GM21447 (cell line): ENCODE measurements around the gene ZNF607.
"Not testable (repeated sequence)": the region's sequence is repeated elsewhere in the genome, so short reads cannot be mapped to it uniquely, and the experiment has no call there.

Source experiments
- ATAC-seq: cut with Tn5 transposase; IDR thresholded peaks from one replicate; pipeline ENCODE4 v1.9.1; 2021; ENCODE audit not compliant: unreplicated experiment

The ZNF607 gene

GRCh38 chr19:37719111-37719926 lies at the start of gene ZNF607:
Gene ZNF607, minus strand, starts transcription at chr19:37719761. Its CDS starts 8,143 bp downstream, at chr19:37711618.
- peak; percentile 94 for ATAC-seq

GRCh38 chr19:37763488-37763887 lies 43.9 kb upstream of the ZNF607 start:
- no peak for ATAC-seq

GRCh38 chr19:37757683-37758082 lies 38.1 kb upstream of the ZNF607 start:
- ATAC-seq, result not testable (repeated sequence)

GRCh38 chr19:37738371-37738770 lies 18.8 kb upstream of the ZNF607 start:
- no peak for ATAC-seq

GRCh38 chr19:37725181-37725580 lies 5.6 kb upstream of the ZNF607 start:
- ATAC-seq, result no peak

DNA sequence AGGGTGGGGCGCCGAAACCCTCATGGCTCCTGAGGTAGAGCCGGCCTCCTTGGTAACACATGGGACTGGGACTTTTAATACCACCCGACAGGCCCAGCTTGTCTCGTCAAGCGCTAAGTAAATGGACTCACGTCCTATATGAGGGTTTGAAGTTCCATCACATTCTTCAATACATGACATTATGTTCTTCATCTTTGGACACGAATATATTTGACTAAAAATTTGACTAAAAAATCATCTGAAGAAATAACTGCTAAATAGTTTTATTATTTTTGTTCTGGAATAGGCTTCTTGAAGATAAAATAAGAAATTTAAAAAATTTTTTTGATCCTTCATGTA lies 335 bp upstream of the ZNF607 start:
- ATAC-seq, result no peak

DNA sequence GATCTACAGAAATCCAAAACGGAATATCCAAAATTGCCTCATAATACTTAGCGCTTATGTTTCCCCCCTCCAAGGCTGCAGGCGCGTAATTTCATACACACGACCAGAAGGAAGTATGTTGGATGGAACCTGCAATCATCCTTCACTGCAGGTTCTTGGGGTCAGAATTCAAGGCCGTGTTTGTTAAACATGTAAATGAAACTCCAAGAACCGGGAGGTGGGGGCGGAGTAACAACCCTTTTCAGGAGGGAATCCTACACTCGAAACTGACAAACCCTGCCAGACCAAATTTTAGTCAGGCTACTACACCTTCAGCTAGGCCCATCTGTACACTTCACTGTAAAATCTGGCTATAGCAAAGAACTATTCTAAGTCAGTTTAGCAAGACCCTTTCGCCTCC lies 1.3 kb downstream of the ZNF607 start:
- ATAC-seq, result no peak

DNA sequence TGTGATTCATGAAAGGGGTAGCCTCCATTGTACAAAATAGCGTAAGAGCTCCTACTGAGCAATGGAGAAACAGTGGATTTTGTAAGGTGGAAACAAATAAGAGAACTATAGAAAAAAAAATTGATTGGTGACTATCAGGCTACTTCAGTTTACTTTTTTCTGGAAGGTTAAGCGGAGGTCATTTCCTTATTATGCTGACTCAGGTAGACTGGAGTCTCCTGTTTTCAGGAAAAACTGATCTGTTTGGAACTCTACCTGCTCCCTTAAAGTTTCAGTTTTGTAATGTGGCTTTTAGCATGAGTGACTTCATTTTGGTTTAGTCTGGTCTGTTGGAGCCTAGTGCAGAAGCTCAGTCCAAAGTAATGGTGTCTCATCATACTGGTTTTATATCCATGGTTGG lies 3.4 kb downstream of the ZNF607 start:
- ATAC-seq, result no peak

DNA sequence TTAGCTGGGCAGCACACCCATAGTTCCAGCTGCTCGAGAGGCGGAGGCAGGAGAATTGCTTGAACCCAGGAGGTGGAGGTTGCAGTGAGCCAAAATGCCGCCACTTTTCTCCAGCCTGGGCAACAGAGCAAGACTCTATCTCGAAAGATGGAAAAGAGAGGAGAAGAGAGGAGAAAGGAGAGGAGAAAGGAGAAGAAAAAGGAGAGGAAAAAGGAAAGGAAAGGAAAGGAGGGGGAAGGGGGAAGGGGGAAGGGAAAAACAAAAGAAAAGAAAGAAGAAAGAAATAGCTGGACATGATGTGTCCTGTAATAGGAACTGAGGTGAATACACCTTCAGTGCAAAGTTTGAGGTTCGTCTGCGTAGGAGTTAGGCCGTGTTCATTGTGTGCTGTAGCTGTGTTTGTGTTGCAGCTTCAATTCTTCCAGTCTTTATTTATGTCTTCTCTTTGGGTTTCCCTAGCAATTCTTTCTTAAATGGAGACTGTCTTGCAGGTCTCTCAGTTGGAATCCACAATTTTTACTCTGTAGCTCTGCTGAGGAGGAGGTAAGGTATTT lies 13.4 kb downstream of the ZNF607 start:
- ATAC-seq, result no peak

DNA sequence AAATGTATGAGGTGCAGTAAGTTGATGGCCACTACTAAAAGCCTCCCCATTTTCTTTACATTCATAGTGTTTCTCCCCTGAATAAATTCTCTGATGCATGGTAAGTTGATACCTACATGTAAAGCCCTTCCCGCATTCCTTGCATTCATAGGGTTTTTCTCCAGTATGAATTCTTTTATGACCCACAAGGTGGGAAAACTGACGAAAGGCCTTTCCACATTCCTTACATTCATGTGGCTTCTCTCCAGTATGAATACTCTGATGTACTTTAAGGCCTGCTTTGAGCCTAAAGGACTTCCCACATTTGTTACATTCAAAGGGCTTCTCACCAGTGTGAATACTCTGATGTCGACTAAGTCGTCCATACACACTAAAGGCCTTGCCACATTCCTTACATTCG lies 20.5 kb downstream of the ZNF607 start:
- no peak for ATAC-seq

DNA sequence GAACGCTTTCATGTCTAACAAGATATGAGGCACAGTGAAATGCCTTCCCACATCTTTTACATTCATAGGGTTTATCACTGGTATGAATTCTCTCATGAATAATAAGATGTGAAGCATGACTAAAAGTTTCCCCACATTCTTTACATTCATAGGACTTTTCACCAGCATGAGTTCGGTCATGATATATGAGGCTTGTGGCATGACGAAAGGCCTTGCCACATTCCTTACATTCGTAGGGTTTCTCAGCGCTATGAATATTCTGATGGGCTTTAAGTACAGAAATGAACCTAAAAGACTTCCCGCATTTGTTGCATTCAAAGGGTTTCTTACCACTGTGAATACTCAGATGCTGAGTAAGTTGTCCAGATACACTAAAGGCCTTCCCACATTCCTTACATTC lies 21.3 kb downstream of the ZNF607 start:
- no peak for ATAC-seq

DNA sequence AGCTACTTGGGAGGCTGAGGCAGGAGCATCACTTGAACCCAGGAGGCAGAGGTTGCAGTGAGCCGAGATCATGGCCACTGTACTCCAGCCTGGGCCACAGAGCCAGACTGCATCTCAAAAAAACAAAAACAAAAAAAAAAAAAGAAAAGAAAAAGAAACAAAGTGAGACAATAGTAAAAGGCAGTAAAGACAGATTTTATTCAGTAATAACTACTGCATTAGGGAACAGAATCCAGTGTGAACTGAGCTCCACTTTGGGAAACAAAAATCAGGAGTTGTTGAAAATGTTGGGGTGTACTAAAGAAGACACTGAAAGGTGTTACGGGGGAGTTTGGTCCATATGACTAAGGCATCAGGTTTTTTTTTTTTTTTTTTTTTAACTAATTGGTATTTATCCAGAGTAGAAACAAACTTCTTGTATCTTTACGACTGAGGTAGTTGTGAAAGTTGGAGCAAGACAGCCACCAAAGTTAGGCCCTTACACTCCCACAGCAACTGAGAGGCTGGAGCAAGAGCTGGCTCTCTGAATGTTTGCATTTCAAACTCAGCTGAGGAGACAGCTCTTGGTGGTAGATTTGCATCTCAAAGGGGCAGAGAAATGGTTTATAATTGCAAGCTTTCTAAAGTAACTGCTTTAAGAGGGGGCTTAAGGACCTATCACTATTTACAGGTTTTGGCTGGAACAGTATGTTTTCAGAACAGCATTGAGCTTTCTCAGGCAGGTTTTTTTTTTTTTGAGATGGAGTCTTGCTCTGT lies 24.2 kb downstream of the ZNF607 start:
- no peak for ATAC-seq

DNA sequence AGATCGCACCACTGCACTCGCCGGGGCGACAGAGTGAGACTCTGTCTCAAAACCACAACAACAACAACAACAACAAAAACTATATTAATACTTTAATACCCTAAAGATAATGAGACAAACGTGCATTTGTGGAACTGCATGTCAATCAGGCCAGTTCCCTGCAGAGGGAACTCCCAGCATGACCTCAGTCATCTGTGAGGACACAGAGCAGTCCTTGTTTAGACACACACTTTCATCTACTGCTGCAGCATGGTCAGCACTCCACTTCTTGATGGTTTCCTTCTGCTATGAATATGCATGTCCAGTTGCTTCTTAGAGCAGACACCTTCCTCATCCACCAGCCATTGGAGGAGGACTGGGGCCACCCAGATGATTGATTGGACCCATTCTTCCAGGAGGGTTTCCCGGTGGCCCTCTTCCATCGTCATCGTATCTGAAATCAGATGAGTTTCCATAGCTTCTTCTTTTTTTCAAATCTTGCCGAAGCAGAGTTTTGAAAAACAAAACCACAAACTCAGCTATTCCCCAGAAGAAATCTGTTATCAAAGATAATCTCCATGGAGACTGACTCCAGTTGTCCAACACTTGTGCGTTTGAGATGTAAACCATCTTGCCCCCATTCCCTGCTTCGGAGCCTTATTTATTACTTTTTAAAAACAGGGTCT lies 26.5 kb downstream of the ZNF607 start:
- no peak for ATAC-seq

DNA sequence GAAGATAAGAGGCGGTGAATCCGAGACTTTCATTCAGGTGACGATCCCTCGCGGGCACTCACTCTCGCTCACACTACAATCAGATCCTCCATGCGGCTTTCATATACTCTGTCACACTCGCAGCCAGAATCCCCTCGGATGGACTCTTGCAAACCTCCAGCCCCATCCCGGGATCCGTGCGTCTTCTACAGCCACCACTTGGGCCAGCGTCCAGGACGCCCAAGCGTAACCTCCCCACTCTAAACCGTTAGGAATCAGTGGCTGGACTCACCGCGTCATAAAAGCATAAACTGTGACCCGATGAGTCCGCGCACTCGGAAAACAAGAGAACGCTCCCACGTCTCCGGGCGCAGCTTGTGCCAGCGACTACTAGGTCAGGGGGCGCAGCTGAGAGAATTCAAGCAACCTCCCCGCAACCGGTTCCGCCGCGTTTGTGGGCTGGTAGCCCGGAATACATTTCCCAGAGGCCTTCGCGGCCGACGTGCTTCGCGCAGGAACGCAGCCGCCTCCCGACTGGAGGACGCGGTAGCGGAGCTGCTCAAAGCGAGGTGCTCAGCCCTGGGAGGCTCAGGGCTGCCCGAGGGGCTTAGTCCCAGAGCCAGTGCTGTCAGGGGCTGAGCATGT lies 27.6 kb downstream of the ZNF607 start:
- no peak for ATAC-seq

DNA sequence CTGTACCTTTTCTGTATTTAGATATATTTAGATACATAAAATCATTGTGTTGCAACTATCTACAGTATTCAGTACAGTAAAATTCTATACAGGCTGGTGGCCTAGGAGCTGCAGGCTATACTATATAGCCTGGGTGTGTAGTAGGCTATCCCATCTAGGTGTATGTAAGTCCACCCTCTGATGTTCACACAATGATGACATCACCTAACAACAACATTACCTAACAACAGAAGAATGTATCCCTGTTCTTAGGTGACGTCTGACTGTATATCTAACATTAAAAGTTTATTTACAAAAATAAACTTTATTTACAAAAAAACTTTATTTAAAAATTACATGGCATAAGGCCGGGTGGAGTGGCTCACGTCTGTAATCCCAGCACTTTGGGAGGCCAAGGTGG lies 36.0 kb downstream of the ZNF607 start:
- ATAC-seq, result no peak

GRCh38 chr19:37669450-37669914 lies 50.1 kb downstream of the ZNF607 start:
- no peak for ATAC-seq

GRCh38 chr19:37657157-37657556 lies 62.4 kb downstream of the ZNF607 start:
- ATAC-seq, result not testable (repeated sequence)

DNA sequence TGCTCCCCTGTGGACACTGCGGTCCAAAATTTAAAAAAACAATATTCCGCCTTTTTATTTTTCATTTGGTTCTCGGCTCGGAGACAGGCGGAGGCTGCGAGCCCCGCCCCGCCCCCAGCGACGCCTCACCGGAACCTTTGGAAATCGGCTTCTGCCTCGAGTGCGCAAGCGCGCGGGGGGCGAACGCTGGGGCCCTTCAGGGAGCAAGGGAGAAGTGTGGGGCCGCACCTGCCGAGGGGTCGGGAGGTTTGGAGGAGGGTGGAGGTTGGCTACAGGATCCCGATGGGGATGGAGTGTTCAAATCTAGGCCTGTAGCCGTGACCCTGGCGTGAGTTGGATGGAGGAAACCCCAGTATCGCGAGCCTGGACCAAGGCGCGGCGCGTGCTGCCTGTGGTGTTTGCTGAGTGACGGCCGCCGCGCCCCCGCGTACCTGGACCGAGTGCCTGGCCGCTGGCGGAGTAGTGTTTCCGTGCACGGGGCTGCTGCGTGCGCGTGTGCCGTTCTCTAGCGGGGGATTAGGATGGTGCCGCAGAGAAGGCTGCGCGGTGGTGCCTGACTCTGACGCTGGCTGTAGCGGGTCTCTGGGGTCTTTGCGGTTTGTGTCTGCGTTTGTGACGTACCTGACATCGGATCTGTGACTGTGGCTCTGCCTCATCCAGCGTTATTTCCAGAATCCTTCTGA lies 63.7 kb downstream of the ZNF607 start:
- ATAC-seq, result peak; percentile 53

DNA sequence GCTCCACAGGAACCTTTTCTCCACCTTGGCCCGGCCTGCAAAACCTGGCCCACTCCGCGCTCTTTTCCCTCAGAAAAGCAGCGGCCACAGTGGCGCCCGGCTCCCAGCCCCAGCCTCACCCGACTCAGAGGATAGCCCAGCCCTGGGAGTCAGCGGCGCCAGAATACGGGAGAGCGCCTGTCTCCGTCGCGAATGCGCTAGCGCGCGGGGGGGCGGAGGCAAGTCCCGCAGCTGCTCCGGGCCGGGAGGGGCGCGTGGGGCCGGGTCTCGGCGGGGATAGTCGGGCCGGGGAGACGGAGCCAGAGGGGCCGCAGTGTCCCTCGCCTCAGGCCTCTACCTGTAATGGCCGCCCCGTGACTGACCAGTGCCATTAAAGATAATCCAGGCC lies 64.3 kb downstream of the ZNF607 start, which contains the start of gene ZFP30:
Gene ZFP30 (minus strand): TSS at position 165 of the 388 bp plus-strand sequence. CDS start 7,643 bp downstream, outside the sequence.
- peak; percentile 68 for ATAC-seq

GRCh38 chr19:37654629-37655300 lies 64.8 kb downstream of the ZNF607 start:
- peak; percentile 46 for ATAC-seq
